OCI-LY3 (cell line): Measurements from ENCODE around the gene SFT2D2.

Experiments used
- H2AFZ ChIP-seq: fragments of 200-600, 300-600 bp; shearing (Covaris generic); 2 replicates; pipeline ENCODE4 v1.6.0; 2014; ENCODE audit warnings: antibody characterized with exemption, low read depth, low read length
- H3K27ac ChIP-seq: fragments of 200-600, 300-600 bp; sonication (generic); 2 replicates; pipeline ENCODE4 v1.5.1; 2014; ENCODE audit warnings: mild to moderate bottlenecking, low read length, moderate library complexity, mixed read lengths
- H3K27me3 ChIP-seq: fragments of 200-600, 300-600 bp; sonication (generic); 2 replicates; pipeline ENCODE4 v1.6.1; 2014; ENCODE audit warnings: low read depth, low read length, mixed read lengths
- H3K36me3 ChIP-seq: fragments of 200-600, 300-600 bp; sonication (generic); replicated peaks from 2 replicates; pipeline ENCODE3; 2014; ENCODE audit warnings: low read depth, low read length, mixed read lengths
- H3K4me1 ChIP-seq: fragments of 300-600, 200-600 bp; sonication (generic); 2 replicates; pipeline ENCODE4 v1.6.1; 2014; ENCODE audit warnings: low read length, mixed read lengths
- H3K4me2 ChIP-seq: fragments of 200-600, 300-600 bp; sonication (generic); 2 replicates; pipeline ENCODE4 v1.6.1; 2014; ENCODE audit warnings: low read length, mixed read lengths
- H3K4me3 ChIP-seq: fragments of 300-600, 200-600 bp; sonication (generic); 2 replicates; pipeline ENCODE4 v1.5.1; 2014; ENCODE audit warnings: antibody characterized with exemption, mild to moderate bottlenecking, low read length, moderate library complexity
- H3K79me2 ChIP-seq: fragments of 300-600, 200-600 bp; shearing (Covaris generic); 2 replicates; pipeline ENCODE4 v1.6.1; 2014; ENCODE audit warnings: mild to moderate bottlenecking, low read length, mixed read lengths
- H3K9ac ChIP-seq: fragments of 300-600, 200-600 bp; shearing (Covaris generic); 2 replicates; pipeline ENCODE4 v1.6.0; 2014; ENCODE audit warnings: mild to moderate bottlenecking, low read length, moderate library complexity
- H3K9me3 ChIP-seq: fragments of 200-600, 300-600 bp; shearing (Covaris generic); 2 replicates; pipeline ENCODE4 v1.6.1; 2014; ENCODE audit warnings: low read length, mixed read lengths; ENCODE audit not compliant: insufficient read depth
- H4K20me1 ChIP-seq: fragments of 200-600, 300-600 bp; sonication (generic); 2 replicates; pipeline ENCODE4 v1.6.1; 2016; ENCODE audit warnings: low read length, mixed read lengths; ENCODE audit not compliant: insufficient read depth
- EZH2phosphoT487 ChIP-seq: fragments of 200-600 bp; shearing (Covaris generic); IDR thresholded peaks from 2 replicates; pipeline ENCODE4 v1.6.1; 2018; ENCODE audit warnings: antibody characterized with exemption, mixed run types, low read depth
- TF ChIP-seq, protein P1 (sequence below): fragments of 200-600, 300-600 bp; sonication (generic); IDR thresholded peaks from 2 replicates; pipeline ENCODE4 v1.5.1; 2014; ENCODE audit warnings: antibody characterized with exemption, low read length, low read depth

SFT2D2 gene

DNA sequence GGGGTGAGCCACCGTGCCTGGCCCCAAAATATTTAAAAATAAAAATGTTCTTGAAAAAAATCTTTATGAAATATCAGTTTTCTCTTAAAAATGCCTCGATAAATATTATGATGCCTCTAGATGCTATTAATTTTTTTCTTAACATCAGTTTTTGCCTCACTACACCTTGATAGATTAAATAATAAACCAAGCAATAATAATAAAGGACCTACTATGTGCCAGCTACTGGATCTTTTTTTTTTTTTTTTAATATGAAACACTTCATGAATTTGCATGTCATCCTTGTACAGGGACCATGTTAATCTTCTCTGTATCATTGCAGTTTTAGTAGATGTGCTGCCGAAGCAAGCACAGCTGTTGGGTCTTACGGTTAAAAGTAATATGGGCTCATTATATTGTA lies 37.3 kb downstream of the SFT2D2 start:
- Histone ChIP-seq H3K36me3 (peaks cover 35% of the 10 kb centered on the region), H4K20me1 (no peaks in the 10 kb centered on the region), H3K4me2 (no peak overlapping the region), H3K9me3 (no peaks in the 10 kb centered on the region), H3K27ac (no peak overlapping the region), H3K9ac (no peak overlapping the region), H3K4me3 (no peak overlapping the region), H3K4me1 (no peaks in the 10 kb centered on the region), H2AFZ (no peak overlapping the region), H3K27me3 (no peaks in the 10 kb centered on the region), H3K79me2 (no peaks in the 10 kb centered on the region)
- no peak for TF ChIP-seq EZH2phosphoT487
- TF ChIP-seq, protein P1, sequence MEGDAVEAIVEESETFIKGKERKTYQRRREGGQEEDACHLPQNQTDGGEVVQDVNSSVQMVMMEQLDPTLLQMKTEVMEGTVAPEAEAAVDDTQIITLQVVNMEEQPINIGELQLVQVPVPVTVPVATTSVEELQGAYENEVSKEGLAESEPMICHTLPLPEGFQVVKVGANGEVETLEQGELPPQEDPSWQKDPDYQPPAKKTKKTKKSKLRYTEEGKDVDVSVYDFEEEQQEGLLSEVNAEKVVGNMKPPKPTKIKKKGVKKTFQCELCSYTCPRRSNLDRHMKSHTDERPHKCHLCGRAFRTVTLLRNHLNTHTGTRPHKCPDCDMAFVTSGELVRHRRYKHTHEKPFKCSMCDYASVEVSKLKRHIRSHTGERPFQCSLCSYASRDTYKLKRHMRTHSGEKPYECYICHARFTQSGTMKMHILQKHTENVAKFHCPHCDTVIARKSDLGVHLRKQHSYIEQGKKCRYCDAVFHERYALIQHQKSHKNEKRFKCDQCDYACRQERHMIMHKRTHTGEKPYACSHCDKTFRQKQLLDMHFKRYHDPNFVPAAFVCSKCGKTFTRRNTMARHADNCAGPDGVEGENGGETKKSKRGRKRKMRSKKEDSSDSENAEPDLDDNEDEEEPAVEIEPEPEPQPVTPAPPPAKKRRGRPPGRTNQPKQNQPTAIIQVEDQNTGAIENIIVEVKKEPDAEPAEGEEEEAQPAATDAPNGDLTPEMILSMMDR = no peak

DNA sequence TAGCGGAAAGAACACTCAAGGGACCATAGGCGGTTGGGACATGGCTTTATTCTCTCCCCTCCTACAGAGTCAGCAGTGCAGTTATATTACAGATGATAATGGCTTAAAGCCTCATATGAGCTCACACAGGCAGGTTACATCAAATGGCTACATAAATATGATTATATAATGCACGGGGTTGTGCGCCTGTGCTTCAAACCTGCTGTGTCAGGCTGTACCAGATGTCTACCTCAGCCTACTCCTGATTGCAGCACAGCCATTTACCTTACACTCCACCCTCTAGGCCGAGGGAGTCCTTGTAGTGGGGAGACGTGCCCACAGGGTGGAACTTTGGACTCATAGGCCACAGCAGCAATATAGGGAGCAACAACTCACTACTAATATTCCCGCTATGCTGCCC lies 38.5 kb downstream of the SFT2D2 start:
- Histone ChIP-seq H3K36me3 (peaks cover 31% of the 10 kb centered on the region), H3K27ac (no peak overlapping the region), H3K4me1 (no peaks in the 10 kb centered on the region), H3K9ac (no peak overlapping the region), H4K20me1 (no peaks in the 10 kb centered on the region), H3K9me3 (no peaks in the 10 kb centered on the region), H3K79me2 (no peaks in the 10 kb centered on the region), H3K27me3 (no peaks in the 10 kb centered on the region), H3K4me3 (no peak overlapping the region), H2AFZ (no peak overlapping the region), H3K4me2 (no peak overlapping the region)
- TF ChIP-seq, protein P1 = no peak
- TF ChIP-seq EZH2phosphoT487 = no peak

DNA sequence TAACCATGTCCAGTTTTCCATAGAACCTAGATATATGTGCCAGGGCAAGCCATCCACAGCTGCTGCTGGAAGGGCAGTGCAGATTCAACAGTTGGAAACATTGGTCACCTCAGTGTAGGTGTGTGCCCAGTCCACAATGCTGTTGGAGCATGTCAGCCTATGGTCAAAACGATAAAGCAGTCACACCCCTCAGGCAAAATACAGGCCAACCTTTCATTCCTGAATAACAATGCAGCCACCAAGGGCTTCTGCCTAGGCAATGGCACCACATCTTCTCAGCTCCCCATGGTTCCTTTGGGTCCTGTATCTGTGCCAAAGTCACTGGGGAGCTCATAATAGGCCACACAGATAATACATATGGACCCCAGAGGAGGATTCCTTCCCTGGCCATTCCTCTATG lies 39.8 kb downstream of the SFT2D2 start:
- no peaks in the 10 kb centered on the region for H3K79me2 ChIP-seq
- peaks cover 28% of the 10 kb centered on the region for H3K36me3 ChIP-seq
- no peaks in the 10 kb centered on the region for H4K20me1 ChIP-seq
- H3K9me3 ChIP-seq = no peaks in the 10 kb centered on the region
- H3K4me2 ChIP-seq = no peak overlapping the region
- TF ChIP-seq EZH2phosphoT487 = no peak
- TF ChIP-seq, protein P1 = no peak
- H3K9ac ChIP-seq = no peak overlapping the region
- H3K27ac ChIP-seq = no peak overlapping the region
- H3K4me3 ChIP-seq = no peak overlapping the region
- no peaks in the 10 kb centered on the region for H3K4me1 ChIP-seq
- no peak overlapping the region for H2AFZ ChIP-seq
- no peaks in the 10 kb centered on the region for H3K27me3 ChIP-seq

DNA sequence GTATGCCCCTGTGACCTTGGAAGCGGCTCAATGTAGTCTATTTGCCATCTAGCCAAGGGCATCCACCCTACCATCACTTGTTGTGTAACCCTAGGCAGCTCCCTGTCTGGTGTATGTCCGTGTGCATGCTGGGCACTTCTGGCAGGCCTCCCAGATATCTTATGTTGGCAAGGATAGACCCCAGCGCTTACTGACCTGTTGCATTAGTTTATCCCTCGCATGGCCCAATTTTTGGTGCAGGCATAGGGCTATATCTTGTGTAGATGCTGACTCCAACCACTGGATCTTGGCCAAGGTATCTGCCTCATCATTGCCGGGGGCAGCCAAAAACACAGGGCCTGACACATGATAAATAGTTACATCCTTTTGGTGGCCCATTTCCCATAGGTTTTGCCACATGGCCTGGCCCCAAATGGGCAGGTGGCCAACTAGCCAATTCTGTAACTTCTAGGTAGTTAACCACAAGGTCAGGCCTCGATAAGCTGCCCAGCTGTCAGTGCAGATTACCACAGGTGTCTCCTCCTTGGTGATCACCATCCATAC lies 40.9 kb downstream of the SFT2D2 start:
- Histone ChIP-seq H4K20me1 (no peaks in the 10 kb centered on the region), H3K9me3 (no peaks in the 10 kb centered on the region), H3K27me3 (no peaks in the 10 kb centered on the region), H2AFZ (no peak overlapping the region), H3K79me2 (no peaks in the 10 kb centered on the region), H3K4me2 (no peak overlapping the region), H3K4me1 (no peaks in the 10 kb centered on the region), H3K36me3 (peaks cover 28% of the 10 kb centered on the region), H3K9ac (no peak overlapping the region), H3K4me3 (no peak overlapping the region), H3K27ac (no peak overlapping the region)
- TF ChIP-seq EZH2phosphoT487 = no peak
- TF ChIP-seq, protein P1 = no peak
